Gastroesophageal sphincter (tissue), 4 donors: Measurements from ENCODE around the gene PDLIM4. TPM values are rescaled to one million over a fixed set of nuclear protein-coding genes. Genes with fewer than 3 reads are reported as not detected.

Source experiments
- ATAC-seq: fragments of 150-250 bp; one replicate; pipeline ENCODE4 v1.9.1; 2016; ENCODE audit warnings: mild to moderate bottlenecking, moderate library complexity
- H3K27ac ChIP-seq, 4 donors: fragments of 200-600 bp; sonication (generic) in 3 of 4; 1 replicate in 3 of 4; 2 replicates in 1 of 4; pipeline ENCODE4 v1.5.1; 2016 to 2019
- H3K27me3 ChIP-seq: fragments of 200-600 bp; sonication (generic); one replicate; pipeline ENCODE4 v1.5.1; 2019
- H3K36me3 ChIP-seq, 2 donors: fragments of 200-600 bp; sonication (generic); one replicate each; pipeline ENCODE4 v1.5.1; 2019; ENCODE audit warnings: control low read depth in 1 of 2
- H3K4me1 ChIP-seq, 3 donors: fragments of 200-600 bp; sonication (generic); 1 replicate in 2 of 3; 2 replicates in 1 of 3; pipeline ENCODE4 v1.5.1; 2016 to 2019; ENCODE audit warnings: control low read depth in 2 of 3
- H3K4me3 ChIP-seq, 2 donors: fragments of 200-600 bp; sonication (generic); one replicate each; pipeline ENCODE4 v1.5.1; 2019; ENCODE audit warnings: mild to moderate bottlenecking in 1 of 2, moderate library complexity in 1 of 2
- H3K9me3 ChIP-seq, 3 donors: fragments of 200-600 bp; sonication (generic); one replicate each; pipeline ENCODE4 v1.5.1; 2017 to 2019; ENCODE audit warnings: control low read depth in 2 of 3
- CTCF ChIP-seq, 4 experiments: fragments of 200-600 bp in 2 of 4; fragments of 450-650 bp in 2 of 4; sonication (generic) in 1 of 4; IDR thresholded peaks; one replicate each; pipeline ENCODE4 v1.5.1; 2017 to 2019; ENCODE audit warnings: antibody characterized with exemption in 4 of 4, mild to moderate bottlenecking in 2 of 4, moderate library complexity in 2 of 4
- EP300 ChIP-seq: sonication (generic); formaldehyde crosslinking; IDR thresholded peaks from one replicate; pipeline ENCODE4 v1.6.1; 2017; ENCODE audit warnings: antibody characterized with exemption, mild to moderate bottlenecking
- POLR2A ChIP-seq, 2 donors: fragments of 450-650 bp; IDR thresholded peaks; one replicate each; pipeline ENCODE4 v1.6.1; 2017; ENCODE audit warnings: antibody characterized with exemption in 2 of 2, mild to moderate bottlenecking in 2 of 2, moderate library complexity in 1 of 2
- POLR2AphosphoS5 ChIP-seq: sonication (generic); formaldehyde crosslinking; IDR thresholded peaks from one replicate; pipeline ENCODE4 v1.6.1; 2017; ENCODE audit warnings: antibody characterized with exemption
- WGBS, 2 donors: methylation state at CpG; one replicate each; pipeline ENCODE4 v1.1.5; 2018; ENCODE audit warnings: low coverage in 1 of 2; 5-methylcytosine and 5-hydroxymethylcytosine counted together
- total RNA-seq, 4 donors: library from RNA; depleted of rRNA; stranded (reverse); fragments of >200 nt; gene quantifications; one replicate each; pipeline ENCODE4 v1.1.0, GENCODE V29; 2016

The PDLIM4 gene
- total RNA-seq, 4 donors from 2014 or later: 75.0 to 200 (median 92.7) TPM

DNA sequence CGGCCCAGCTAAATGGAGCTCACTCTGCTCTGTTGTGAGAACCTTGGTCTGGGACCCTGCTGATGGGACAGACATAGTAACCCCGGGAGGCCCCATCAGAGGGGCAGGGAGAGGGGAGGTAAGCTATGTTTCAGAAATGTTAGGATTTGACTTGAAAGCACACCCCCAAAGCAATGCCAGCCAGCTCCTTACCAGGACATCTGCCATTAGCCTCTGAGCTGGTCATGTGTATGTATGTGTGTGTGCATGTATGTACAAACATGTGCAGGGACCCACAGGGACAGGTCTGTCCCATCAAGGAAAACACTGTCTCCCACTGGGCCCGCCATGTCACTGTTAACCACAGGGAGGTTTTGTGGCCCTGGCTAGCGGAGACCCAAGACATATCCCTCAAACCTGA lies 51.2 kb downstream of the PDLIM4 start:
- peaks cover 0 to under 1% of the 10 kb centered on the region in 2 donors for H3K36me3 ChIP-seq
- H3K27ac ChIP-seq: no peak overlapping the region
- no peaks in the 10 kb centered on the region for H3K27me3 ChIP-seq
- H3K4me1 ChIP-seq: peaks cover 0 to 10% (median 0%) of the 10 kb centered on the region in 3 donors
- no peak overlapping the region for H3K4me3 ChIP-seq
- TF ChIP-seq EP300 (no peak), CTCF (IDR thresholded peaks at IDR 0.05) (no peak), POLR2A (IDR thresholded peaks at IDR 0.05) (no peak), POLR2AphosphoS5 (no peak)
- H3K9me3 ChIP-seq: peaks cover 0 to 14% (median 0%) of the 10 kb centered on the region in 3 donors
- no peak for ATAC-seq
- WGBS, 2 donors: 100% methylated on average over 1 of the region's 4 CpGs

GRCh38 chr5:132309679-132310078 lies 52.2 kb downstream of the PDLIM4 start:
- Histone ChIP-seq H3K27me3 (no peaks in the 10 kb centered on the region), H3K4me3 (no peak overlapping the region), H3K4me1 (peaks cover 0 to 10% (median 0%) of the 10 kb centered on the region in 3 donors), H3K27ac (no peak overlapping the region), H3K36me3 (peaks cover 0 to 10% of the 10 kb centered on the region in 2 donors), H3K9me3 (peaks cover 0 to 7% (median 0%) of the 10 kb centered on the region in 3 donors)
- no peak for ATAC-seq
- TF ChIP-seq EP300 (no peak), POLR2A (IDR thresholded peaks at IDR 0.05) (no peak), CTCF (IDR thresholded peaks at IDR 0.05) (no peak), POLR2AphosphoS5 (no peak)

- peaks cover 0 to 10% (median 0%) of the 10 kb centered on the region in 3 donors for H3K4me1 ChIP-seq
- H3K9me3 ChIP-seq: peaks cover 0 to 1% (median 0%) of the 10 kb centered on the region in 3 donors
- H3K4me3 ChIP-seq: no peak overlapping the region
- WGBS, 2 donors: 44 to 64% methylated on average over 7 of the region's 11 CpGs
- no peak for TF ChIP-seq POLR2A (IDR thresholded peaks at IDR 0.05)
- peaks cover 0 to 16% of the 10 kb centered on the region in 2 donors for H3K36me3 ChIP-seq
- H3K27me3 ChIP-seq: no peaks in the 10 kb centered on the region
- ATAC-seq: no peak
- H3K27ac ChIP-seq: no peak overlapping the region
Observed at GRCh38 chr5:132310141-132310834, 52.8 kb downstream of the PDLIM4 start.

GRCh38 chr5:132313366-132313765 lies 55.9 kb downstream of the PDLIM4 start:
- Histone ChIP-seq H3K4me3 (no peak overlapping the region), H3K27ac (no peak overlapping the region), H3K36me3 (peaks cover 0 to 26% of the 10 kb centered on the region in 2 donors), H3K27me3 (no peaks in the 10 kb centered on the region), H3K9me3 (no peaks in the 10 kb centered on the region), H3K4me1 (peaks cover 0 to 10% (median 0%) of the 10 kb centered on the region in 3 donors)
- no peak for TF ChIP-seq EP300
- no peak for TF ChIP-seq CTCF (IDR thresholded peaks at IDR 0.05)
- TF ChIP-seq POLR2A (IDR thresholded peaks at IDR 0.05): no peak
- TF ChIP-seq POLR2AphosphoS5: no peak
- ATAC-seq: peak; percentile 32
- 78% methylated on average over 3 of the region's 4 CpGs; no CpG with 5 or more reads in 1 of the 2 donors for WGBS, 2 donors

DNA sequence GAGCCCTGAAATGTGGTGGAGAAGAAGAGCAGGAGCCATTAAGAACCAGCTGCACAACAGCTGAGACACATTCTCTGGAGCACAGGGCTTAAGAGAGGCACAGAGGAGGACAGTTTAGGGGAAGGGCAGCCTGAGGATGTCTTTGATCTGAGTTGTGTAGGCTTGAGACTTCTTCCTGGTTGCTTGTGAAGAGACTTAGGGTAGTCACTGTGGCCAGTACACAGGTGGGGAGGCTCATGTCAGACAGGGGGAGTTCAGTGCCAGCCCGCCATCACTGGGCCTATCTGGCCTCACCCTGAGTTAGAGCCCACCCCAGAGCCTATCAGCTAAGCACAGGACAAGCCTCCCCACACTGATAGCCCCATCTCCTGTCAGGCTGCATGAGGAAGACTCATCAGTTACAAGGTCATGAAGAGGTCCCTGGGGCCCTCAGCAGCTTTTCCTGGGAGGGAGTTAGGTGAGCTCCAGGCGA lies 56.5 kb downstream of the PDLIM4 start:
- Histone ChIP-seq H3K36me3 (peaks cover 0 to 26% of the 10 kb centered on the region in 2 donors), H3K27me3 (no peaks in the 10 kb centered on the region), H3K4me1 (peaks cover 0 to 10% (median 0%) of the 10 kb centered on the region in 3 donors), H3K9me3 (no peaks in the 10 kb centered on the region), H3K27ac (no peak overlapping the region), H3K4me3 (no peak overlapping the region)
- TF ChIP-seq CTCF (IDR thresholded peaks at IDR 0.05): no peak
- TF ChIP-seq POLR2A (IDR thresholded peaks at IDR 0.05): no peak
- no peak for TF ChIP-seq POLR2AphosphoS5
- no peak for TF ChIP-seq EP300
- WGBS, 2 donors: 67% methylated on average over 1 of the region's 2 CpGs; no CpG with 5 or more reads in 1 of the 2 donors
- no peak for ATAC-seq
